Lower leg skin (tissue), 4 donors: ENCODE results near the gene CD86. TPM values are rescaled to one million over a fixed set of nuclear protein-coding genes. Genes with fewer than 3 reads are reported as not detected.

Experiments
- DNase-seq, 2 donors: peaks; one replicate each; pipeline ENCODE4 v3.0.0-alpha.2; 2019; ENCODE audit warnings: low spot score in 2 of 2
- H3K4me3 ChIP-seq: fragments of 200-600 bp; sonication (generic); 2 replicates; pipeline ENCODE4 v1.5.1; 2017; ENCODE audit warnings: mild to moderate bottlenecking, low read depth; ENCODE audit not compliant: poor library complexity, severe bottlenecking
- CTCF ChIP-seq, 3 donors: fragments of 450-650 bp; IDR thresholded peaks; one replicate each; pipeline ENCODE4 v1.5.1; 2016; ENCODE audit warnings: antibody characterized with exemption in 3 of 3, mild to moderate bottlenecking in 3 of 3, moderate library complexity in 2 of 3
- POLR2A ChIP-seq, 2 donors: fragments of 450-650 bp; IDR thresholded peaks; one replicate each; pipeline ENCODE4 v1.6.1; 2016 to 2017; ENCODE audit warnings: antibody characterized with exemption in 2 of 2, mild to moderate bottlenecking in 1 of 2, moderate library complexity in 1 of 2
- WGBS, 2 donors: methylation state at CpG; one replicate each; pipeline ENCODE4 v1.1.5; 2018; 5-methylcytosine and 5-hydroxymethylcytosine counted together
- intact Hi-C: fragments of 100-400 bp; cut with DNase I; formaldehyde crosslinking; loops from one replicate; pipeline ENCODE4 v1.15.0; 2023; ENCODE audit warnings: low total_unique reads
- total RNA-seq, 4 donors: library from RNA; depleted of rRNA; stranded (reverse); fragments of >200 nt; gene quantifications; one replicate each; pipeline ENCODE4 v1.1.0, GENCODE V29; 2016

CD86 gene
- total RNA-seq, 4 donors from 2014 or later: 0.91 to 3.6 (median 2.7) TPM

DNA sequence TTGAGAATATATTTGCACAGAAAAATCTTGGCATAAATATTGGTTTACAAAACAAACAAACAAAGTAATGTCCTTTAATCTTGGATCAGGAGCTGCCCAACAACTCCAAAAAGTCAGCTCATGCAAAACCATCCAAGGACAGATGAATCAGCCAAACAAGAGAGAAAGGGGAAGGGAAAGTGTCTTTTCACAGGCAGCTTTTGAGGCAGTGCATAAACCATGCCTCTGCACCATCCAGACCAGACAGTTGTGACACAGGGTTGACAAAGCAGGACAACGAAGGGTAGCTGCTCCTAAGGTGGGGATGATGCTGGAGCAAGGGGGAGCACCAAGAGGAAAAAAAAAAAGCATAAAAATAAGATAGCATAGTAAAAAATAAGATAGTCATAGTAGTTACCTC is 8.7 kb downstream of the CD86 start:
- 50 to 73% methylated on average over 1 of the region's 1 CpG for WGBS, 2 donors
- H3K4me3 ChIP-seq: no peak overlapping the region
- intact Hi-C loops: no loop called here
- TF ChIP-seq CTCF (IDR thresholded peaks at IDR 0.05) (no peak), POLR2A (IDR thresholded peaks at IDR 0.05) (no peak)
- DNase-seq: no peak

GRCh38 chr3:122064326-122064725 is 9.2 kb downstream of the CD86 start:
- TF ChIP-seq CTCF (IDR thresholded peaks at IDR 0.05) (no peak), POLR2A (IDR thresholded peaks at IDR 0.05) (no peak)
- 80 to 83% methylated on average over 4 of the region's 4 CpGs for WGBS, 2 donors
- DNase-seq: no peak
- intact Hi-C loops: no loop called here
- H3K4me3 ChIP-seq: no peak overlapping the region

DNA sequence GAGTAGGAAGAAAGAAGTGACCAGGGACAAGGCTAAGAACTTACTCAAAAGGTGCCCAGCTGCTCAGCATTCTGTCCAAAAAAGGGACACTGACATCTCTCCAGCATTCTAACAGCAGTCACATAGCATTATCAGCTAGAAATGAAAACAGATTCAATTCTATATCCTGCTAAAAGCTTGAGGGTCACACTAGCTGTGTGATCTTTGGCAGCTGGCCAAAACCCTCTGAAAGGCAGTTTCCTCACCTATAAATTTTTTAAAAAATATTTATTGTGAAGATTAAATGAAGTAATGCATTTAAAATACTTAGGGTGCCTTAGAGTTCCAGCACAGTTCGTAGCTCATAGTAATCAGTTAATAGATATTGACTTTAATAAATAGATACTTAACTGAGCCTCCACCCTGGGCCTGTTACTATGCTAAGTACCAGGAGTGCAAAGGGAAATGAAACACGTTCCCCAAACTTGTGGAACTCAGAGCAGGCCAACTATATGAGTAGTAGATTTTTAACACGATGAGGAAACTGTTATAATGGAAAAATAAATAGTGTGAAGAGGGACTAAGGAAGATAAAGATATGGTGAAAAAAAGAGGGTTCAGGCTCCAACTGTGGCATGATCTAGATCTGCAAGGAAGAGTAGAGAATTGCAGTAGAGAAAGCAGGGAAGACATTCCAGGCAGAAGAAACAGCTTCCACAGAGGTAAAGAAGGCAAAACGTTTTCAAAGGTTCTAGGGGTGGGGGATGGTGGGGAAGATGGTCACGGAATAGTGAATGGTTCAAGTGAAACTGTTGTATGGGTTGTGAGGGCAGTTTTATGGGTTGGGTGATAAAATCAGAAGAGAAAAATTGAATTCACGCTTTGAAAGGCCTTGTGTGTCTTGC is 11.4 kb downstream of the CD86 start:
- no peak overlapping the region for H3K4me3 ChIP-seq
- DNase-seq: no peak
- 51 to 54% methylated on average over 6 of the region's 6 CpGs for WGBS, 2 donors
- intact Hi-C loops: no loop called here
- TF ChIP-seq CTCF (IDR thresholded peaks at IDR 0.05) (no peak), POLR2A (IDR thresholded peaks at IDR 0.05) (no peak)

- TF ChIP-seq POLR2A (IDR thresholded peaks at IDR 0.05): no peak
- TF ChIP-seq CTCF (IDR thresholded peaks at IDR 0.05): no peak
- intact Hi-C loops: no loop called here
- WGBS, 2 donors: 73% methylated on average over 5 of the region's 5 CpGs
Observed at GRCh38 chr3:122067214-122067550, 12.0 kb downstream of the CD86 start.

DNA sequence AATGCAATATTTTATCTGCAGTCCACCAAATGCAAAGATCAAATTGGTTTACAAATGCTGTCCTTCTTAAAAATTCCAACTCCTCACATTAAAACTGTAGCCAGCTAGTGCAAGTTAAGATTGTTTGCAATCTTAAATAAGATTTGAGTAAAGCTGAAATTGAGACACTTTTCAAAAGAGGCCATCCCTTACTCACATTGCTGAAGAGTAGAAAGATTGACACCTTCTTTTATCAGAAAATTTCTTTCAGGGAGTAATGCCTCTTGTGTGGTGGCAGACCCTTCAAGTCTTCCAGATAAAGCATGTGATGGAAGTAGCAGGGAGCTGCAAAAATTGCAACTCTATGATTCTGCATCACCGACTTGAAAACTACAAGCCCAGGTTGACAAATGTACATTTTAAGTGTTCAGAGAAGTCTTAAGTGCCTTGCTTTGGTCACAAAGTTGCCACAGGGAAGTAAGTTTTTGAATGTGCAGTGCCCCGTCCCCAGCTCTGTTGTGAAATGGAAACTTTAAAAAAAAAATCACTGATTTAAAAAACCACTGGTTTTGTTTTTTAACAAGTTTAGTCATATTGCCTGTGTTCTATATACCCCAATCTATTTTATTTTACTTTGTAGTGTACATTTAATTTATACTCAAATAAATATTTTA is 12.6 kb downstream of the CD86 start:
- intact Hi-C loops: no loop called here
- no peak overlapping the region for H3K4me3 ChIP-seq
- no peak for DNase-seq
- TF ChIP-seq CTCF (IDR thresholded peaks at IDR 0.05): no peak
- 69 to 78% methylated on average over 2 of the region's 2 CpGs for WGBS, 2 donors

More at GRCh38 chr3:122067214-122067550, 12.0 kb downstream of the CD86 start:
- H3K4me3 ChIP-seq: no peak overlapping the region
- no peak for DNase-seq
